C4-2B (cell line): ENCODE data around the gene GRID1.

ENCODE experiments used
- ZFX ChIP-seq: fragments of 450-650 bp; IDR thresholded peaks from 2 replicates; pipeline ENCODE4 v1.6.1; 2017
- TF ChIP-seq, protein P1 (sequence below): fragments of 450-650 bp; conservative IDR thresholded peaks from 2 replicates; pipeline ENCODE4 v1.5.1; 2017; ENCODE audit warnings: mild to moderate bottlenecking

DNA sequence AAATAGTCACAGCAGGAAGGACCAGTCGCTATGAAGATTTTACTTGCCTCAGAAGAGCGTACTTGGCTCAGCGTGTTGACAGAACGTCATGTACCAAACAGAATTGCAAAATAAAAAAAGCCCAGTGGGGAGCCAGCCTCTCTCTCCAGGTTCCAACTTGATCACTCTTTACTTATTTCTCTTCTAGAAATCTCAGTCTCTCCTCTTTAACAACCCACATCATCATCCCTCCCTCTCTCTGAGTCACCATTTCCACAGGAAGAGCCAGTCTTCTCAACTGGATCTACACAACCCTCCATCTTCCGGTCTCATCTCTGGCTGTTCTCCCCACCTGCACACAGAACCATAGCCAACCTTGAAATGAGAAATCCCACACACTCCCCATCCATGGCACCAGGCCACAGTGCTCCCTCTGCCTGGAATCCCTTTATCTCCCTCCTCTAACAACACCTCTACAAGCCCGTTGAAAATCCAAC is 718.3 kb downstream of the GRID1 start:
- TF ChIP-seq, protein P1, sequence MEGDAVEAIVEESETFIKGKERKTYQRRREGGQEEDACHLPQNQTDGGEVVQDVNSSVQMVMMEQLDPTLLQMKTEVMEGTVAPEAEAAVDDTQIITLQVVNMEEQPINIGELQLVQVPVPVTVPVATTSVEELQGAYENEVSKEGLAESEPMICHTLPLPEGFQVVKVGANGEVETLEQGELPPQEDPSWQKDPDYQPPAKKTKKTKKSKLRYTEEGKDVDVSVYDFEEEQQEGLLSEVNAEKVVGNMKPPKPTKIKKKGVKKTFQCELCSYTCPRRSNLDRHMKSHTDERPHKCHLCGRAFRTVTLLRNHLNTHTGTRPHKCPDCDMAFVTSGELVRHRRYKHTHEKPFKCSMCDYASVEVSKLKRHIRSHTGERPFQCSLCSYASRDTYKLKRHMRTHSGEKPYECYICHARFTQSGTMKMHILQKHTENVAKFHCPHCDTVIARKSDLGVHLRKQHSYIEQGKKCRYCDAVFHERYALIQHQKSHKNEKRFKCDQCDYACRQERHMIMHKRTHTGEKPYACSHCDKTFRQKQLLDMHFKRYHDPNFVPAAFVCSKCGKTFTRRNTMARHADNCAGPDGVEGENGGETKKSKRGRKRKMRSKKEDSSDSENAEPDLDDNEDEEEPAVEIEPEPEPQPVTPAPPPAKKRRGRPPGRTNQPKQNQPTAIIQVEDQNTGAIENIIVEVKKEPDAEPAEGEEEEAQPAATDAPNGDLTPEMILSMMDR: no peak
- TF ChIP-seq ZFX: no peak
